Activated CD8-positive, alpha-beta memory T cell treated with anti-CD3 and anti-CD28 coated beads for 48 hours (primary cell): ENCODE measurements around the gene SDCBP2.
"Not testable (repeated sequence)": the region's sequence is repeated elsewhere in the genome, so short reads cannot be mapped to it uniquely, and the experiment has no call there.

Source experiments
- DNase-seq, 3 experiments: peaks; one replicate each; pipeline ENCODE4 v3.0.0-alpha.2; 2020; ENCODE audit warnings: low read depth in 2 of 3, low spot score in 2 of 3

SDCBP2 gene

GRCh38 chr20:1360094-1360846, 31.3 kb upstream of the SDCBP2 start:
- DNase-seq: no peak

GRCh38 chr20:1357921-1358671, 29.2 kb upstream of the SDCBP2 start:
- no peak for DNase-seq

GRCh38 chr20:1353956-1354355, 25.0 kb upstream of the SDCBP2 start:
- DNase-seq: no peak

- no peak for DNase-seq
Measured at GRCh38 chr20:1346315-1346969, 17.5 kb upstream of the SDCBP2 start.

GRCh38 chr20:1345756-1346093, 16.8 kb upstream of the SDCBP2 start:
- no peak for DNase-seq

GRCh38 chr20:1345030-1345755, 16.3 kb upstream of the SDCBP2 start:
- DNase-seq: no peak

- DNase-seq: not testable (repeated sequence)
Measured at GRCh38 chr20:1343446-1344124, 14.6 kb upstream of the SDCBP2 start.

- DNase-seq: no peak
Measured at GRCh38 chr20:1341561-1342265, 12.8 kb upstream of the SDCBP2 start.

- no peak for DNase-seq
Measured at GRCh38 chr20:1338801-1339200, 9.9 kb upstream of the SDCBP2 start.

GRCh38 chr20:1338096-1338495, 9.2 kb upstream of the SDCBP2 start:
- no peak for DNase-seq

GRCh38 chr20:1337441-1337840, 8.5 kb upstream of the SDCBP2 start:
- no peak for DNase-seq

- no peak for DNase-seq
Measured at GRCh38 chr20:1336699-1337367, 7.9 kb upstream of the SDCBP2 start.

GRCh38 chr20:1335961-1336698, 7.2 kb upstream of the SDCBP2 start:
- no peak for DNase-seq

- no peak for DNase-seq
Measured at GRCh38 chr20:1334761-1335160, 5.8 kb upstream of the SDCBP2 start.

- DNase-seq: no peak
Measured at GRCh38 chr20:1334370-1334731, 5.4 kb upstream of the SDCBP2 start.

- DNase-seq: no peak
Measured at GRCh38 chr20:1333462-1334369, 4.8 kb upstream of the SDCBP2 start.

- no peak for DNase-seq
Measured at GRCh38 chr20:1332749-1333300, 3.9 kb upstream of the SDCBP2 start.
